ENCODE results near the gene CFAP251. TPM values are rescaled to one million over a fixed set of nuclear protein-coding genes. Genes with fewer than 3 reads are reported as not detected.
A peak's percentile ranks its signal among the peaks of the same experiment; 100 is the strongest.

Gene CFAP251
- total RNA-seq, 1 donor from 2014 or later = 9.3 TPM

GRCh38 chr12:121908702-121909101 is 9.7 kb upstream of the CFAP251 start:
- H3K36me3 Mint-ChIP-seq (ENCODE audit: insufficient read depth) = peaks cover 26% of the 10 kb centered on the region
- no peak for TF ChIP-seq CTCF (IDR thresholded peaks at IDR 0.05; ENCODE audit: unreplicated experiment)
- no peaks in the 10 kb centered on the region for H3K27me3 Mint-ChIP-seq
- H3K4me1 Mint-ChIP-seq (ENCODE audit: low read depth) = no peaks in the 10 kb centered on the region
- no peak overlapping the region for H3K27ac Mint-ChIP-seq
- no peak for DNase-seq (ENCODE audit: low spot score, unreplicated experiment)
- H3K9me3 Mint-ChIP-seq (ENCODE audit: low read depth) = no peaks in the 10 kb centered on the region
- H3K4me3 Mint-ChIP-seq (ENCODE audit: low read depth) = no peak overlapping the region

- Mint-ChIP-seq H3K36me3 (ENCODE audit: insufficient read depth) (peaks cover 20% of the 10 kb centered on the region), H3K9me3 (ENCODE audit: low read depth) (no peaks in the 10 kb centered on the region), H3K27ac (no peak overlapping the region), H3K4me3 (ENCODE audit: low read depth) (no peak overlapping the region), H3K4me1 (ENCODE audit: low read depth) (no peaks in the 10 kb centered on the region), H3K27me3 (no peaks in the 10 kb centered on the region)
- DNase-seq (ENCODE audit: low spot score, unreplicated experiment) = no peak
- no peak for TF ChIP-seq CTCF (IDR thresholded peaks at IDR 0.05; ENCODE audit: unreplicated experiment)
Measured at GRCh38 chr12:121911824-121912585, 6.4 kb upstream of the CFAP251 start.

GRCh38 chr12:121915841-121916321 is 2.5 kb upstream of the CFAP251 start:
- Mint-ChIP-seq H3K27me3 (no peaks in the 10 kb centered on the region), H3K4me3 (ENCODE audit: low read depth) (no peak overlapping the region), H3K4me1 (ENCODE audit: low read depth) (peaks cover 2% of the 10 kb centered on the region), H3K9me3 (ENCODE audit: low read depth) (no peaks in the 10 kb centered on the region), H3K27ac (no peak overlapping the region), H3K36me3 (ENCODE audit: insufficient read depth) (peaks cover 8% of the 10 kb centered on the region)
- DNase-seq (ENCODE audit: low spot score, unreplicated experiment) = no peak
- no peak for TF ChIP-seq CTCF (IDR thresholded peaks at IDR 0.05; ENCODE audit: unreplicated experiment)

- H3K4me3 Mint-ChIP-seq (ENCODE audit: low read depth) = no peak overlapping the region
- H3K4me1 Mint-ChIP-seq (ENCODE audit: low read depth) = peaks cover 2% of the 10 kb centered on the region
- peaks cover 8% of the 10 kb centered on the region for H3K36me3 Mint-ChIP-seq (ENCODE audit: insufficient read depth)
- no peaks in the 10 kb centered on the region for H3K27me3 Mint-ChIP-seq
- DNase-seq (ENCODE audit: low spot score, unreplicated experiment) = no peak
- peak; percentile 36 for TF ChIP-seq CTCF (IDR thresholded peaks at IDR 0.05; ENCODE audit: unreplicated experiment)
- no peak overlapping the region for H3K27ac Mint-ChIP-seq
- no peaks in the 10 kb centered on the region for H3K9me3 Mint-ChIP-seq (ENCODE audit: low read depth)
Measured at GRCh38 chr12:121916719-121917118, 1.7 kb upstream of the CFAP251 start.

GRCh38 chr12:121918679-121919038 is 267 bp downstream of the CFAP251 start:
- Mint-ChIP-seq H3K27ac (no peak overlapping the region), H3K27me3 (peaks cover 2% of the 10 kb centered on the region), H3K4me1 (ENCODE audit: low read depth) (peaks cover 2% of the 10 kb centered on the region), H3K36me3 (ENCODE audit: insufficient read depth) (peaks cover 5% of the 10 kb centered on the region), H3K9me3 (ENCODE audit: low read depth) (no peaks in the 10 kb centered on the region), H3K4me3 (ENCODE audit: low read depth) (peak overlapping the region; percentile 70)
- no peak for DNase-seq (ENCODE audit: low spot score, unreplicated experiment)
- TF ChIP-seq CTCF (IDR thresholded peaks at IDR 0.05; ENCODE audit: unreplicated experiment) = no peak
